BLaER1 treated with 17β-estradiol and CSF1 and Interleukin-3, amounts not matched to agents 10 nM and 100 nM (cell line): ENCODE measurements around the gene ADIRF.
"Not testable (repeated sequence)": the region's sequence is repeated elsewhere in the genome, so short reads cannot be mapped to it uniquely, and the experiment has no call there.

Source experiments
- H3K27ac ChIP-seq, 11 experiments: shearing (Covaris generic); formaldehyde crosslinking; 2 replicates each; pipeline ENCODE4 v1.8.1; 2022
- H3K27me3 ChIP-seq, 11 experiments: shearing (Covaris generic); formaldehyde crosslinking; 2 replicates each; pipeline ENCODE4 v1.8.1; 2022
- H3K36me3 ChIP-seq, 11 experiments: shearing (Covaris generic); formaldehyde crosslinking; 2 replicates each; pipeline ENCODE4 v1.8.1; 2022
- H3K4me1 ChIP-seq, 10 experiments: shearing (Covaris generic); formaldehyde crosslinking; 2 replicates each; pipeline ENCODE4 v1.8.1; 2022
- H3K4me2 ChIP-seq, 11 experiments: shearing (Covaris generic); formaldehyde crosslinking; 2 replicates each; pipeline ENCODE4 v1.8.1; 2022
- H3K4me3 ChIP-seq, 10 experiments: shearing (Covaris generic); formaldehyde crosslinking; 2 replicates each; pipeline ENCODE4 v1.8.1; 2022
- H3K9ac ChIP-seq, 11 experiments: shearing (Covaris generic); formaldehyde crosslinking; 2 replicates each; pipeline ENCODE4 v1.8.1; 2022
- H3K9me3 ChIP-seq, 11 experiments: shearing (Covaris generic); formaldehyde crosslinking; replicated peaks in 1 of 11; 2 replicates each; pipeline ENCODE4 v1.8.1; 2022
- H4K20me1 ChIP-seq, 11 experiments: shearing (Covaris generic); formaldehyde crosslinking; 2 replicates each; pipeline ENCODE4 v1.8.1; 2022
- Cebpa-rat ChIP-seq, 11 experiments: shearing (Covaris generic); IDR thresholded peaks; 2 replicates each; pipeline ENCODE4 v1.8.1; 2022

ADIRF gene

GRCh38 chr10:86938260-86938659 lies 30.0 kb upstream of the ADIRF start:
- H3K27me3 ChIP-seq = no peaks in the 10 kb centered on the region
- TF ChIP-seq Cebpa-rat (IDR thresholded peaks at IDR 0.05) = no peak
- H3K36me3 ChIP-seq = no peaks in the 10 kb centered on the region
- H3K9ac ChIP-seq = no peak overlapping the region
- 0 out of 20 replicates have a peak, but pooled peaks cover 0 to 3% (median 0%) of the 10 kb centered on the region in 10 experiments for H3K4me1 ChIP-seq
- peaks cover 0 to 9% (median 0%) of the 10 kb centered on the region in 11 experiments; a peak in 1 of 22 replicates for H3K9me3 ChIP-seq
- no peak overlapping the region for H3K27ac ChIP-seq
- H4K20me1 ChIP-seq = no peaks in the 10 kb centered on the region
- no peak overlapping the region for H3K4me3 ChIP-seq
- no peak overlapping the region for H3K4me2 ChIP-seq

GRCh38 chr10:86940076-86940475 lies 28.2 kb upstream of the ADIRF start:
- H3K27ac ChIP-seq, H3K4me1 ChIP-seq, H3K4me2 ChIP-seq, H3K9ac ChIP-seq, H3K9me3 ChIP-seq, H3K4me3 ChIP-seq, H4K20me1 ChIP-seq, H3K36me3 ChIP-seq, H3K27me3 ChIP-seq: not testable (repeated sequence)

GRCh38 chr10:86940677-86941076 lies 27.6 kb upstream of the ADIRF start:
- no peaks in the 10 kb centered on the region for H3K36me3 ChIP-seq

GRCh38 chr10:86941426-86941825 lies 26.9 kb upstream of the ADIRF start:
- Histone ChIP-seq H3K27ac (no peak overlapping the region), H3K27me3 (no peaks in the 10 kb centered on the region), H4K20me1 (no peaks in the 10 kb centered on the region), H3K9ac (no peak overlapping the region), H3K4me3 (no peak overlapping the region), H3K4me1 (0 out of 20 replicates have a peak, but pooled peaks cover 0 to under 1% (median 0%) of the 10 kb centered on the region in 10 experiments), H3K9me3 (peaks cover 0 to 6% (median 0%) of the 10 kb centered on the region in 11 experiments; a peak in 1 of 22 replicates), H3K4me2 (no peak overlapping the region), H3K36me3 (no peaks in the 10 kb centered on the region)
- TF ChIP-seq Cebpa-rat (IDR thresholded peaks at IDR 0.05) = no peak

More at GRCh38 chr10:86940677-86941076, 27.6 kb upstream of the ADIRF start:
- H4K20me1 ChIP-seq = no peaks in the 10 kb centered on the region
- no peak overlapping the region for H3K4me3 ChIP-seq
- H3K4me1 ChIP-seq = 0 out of 20 replicates have a peak, but pooled peaks cover 0 to 3% (median 0%) of the 10 kb centered on the region in 10 experiments
- H3K4me2 ChIP-seq = no peak overlapping the region
- no peak overlapping the region for H3K9ac ChIP-seq
- H3K27ac ChIP-seq = no peak overlapping the region
- peaks cover 0 to 6% (median 0%) of the 10 kb centered on the region in 11 experiments; a peak in 1 of 22 replicates for H3K9me3 ChIP-seq
- no peaks in the 10 kb centered on the region for H3K27me3 ChIP-seq
- TF ChIP-seq Cebpa-rat (IDR thresholded peaks at IDR 0.05) = no peak

- no peak overlapping the region for H3K4me3 ChIP-seq
- H3K9ac ChIP-seq = no peak overlapping the region
- no peaks in the 10 kb centered on the region for H3K36me3 ChIP-seq
- no peaks in the 10 kb centered on the region for H3K27me3 ChIP-seq
- no peak overlapping the region for H3K4me2 ChIP-seq
- H4K20me1 ChIP-seq = no peaks in the 10 kb centered on the region
- H3K27ac ChIP-seq = no peak overlapping the region
- no peaks in the 10 kb centered on the region for H3K4me1 ChIP-seq
- no peak for TF ChIP-seq Cebpa-rat (IDR thresholded peaks at IDR 0.05)
- H3K9me3 ChIP-seq = peaks cover 0 to 6% (median 0%) of the 10 kb centered on the region in 11 experiments; a peak in 1 of 22 replicates
These were observed 26.3 kb upstream of the ADIRF start for GRCh38 chr10:86941991-86942421.

GRCh38 chr10:86942441-86943315 lies 25.6 kb upstream of the ADIRF start:
- Histone ChIP-seq H3K9ac (no peak overlapping the region), H3K9me3 (peaks cover 0 to 6% (median 0%) of the 10 kb centered on the region in 11 experiments; a peak in 1 of 22 replicates), H3K4me2 (no peak overlapping the region), H3K27ac (no peak overlapping the region), H4K20me1 (no peaks in the 10 kb centered on the region), H3K27me3 (no peaks in the 10 kb centered on the region), H3K36me3 (no peaks in the 10 kb centered on the region), H3K4me1 (no peaks in the 10 kb centered on the region), H3K4me3 (no peak overlapping the region)
- TF ChIP-seq Cebpa-rat (IDR thresholded peaks at IDR 0.05) = no peak

- Histone ChIP-seq H3K36me3 (no peaks in the 10 kb centered on the region), H3K4me2 (no peak overlapping the region), H3K9ac (no peak overlapping the region), H3K4me1 (no peaks in the 10 kb centered on the region), H3K27ac (no peak overlapping the region), H4K20me1 (no peaks in the 10 kb centered on the region), H3K9me3 (peaks cover 0 to 6% (median 0%) of the 10 kb centered on the region in 11 experiments; a peak in 1 of 22 replicates), H3K27me3 (no peaks in the 10 kb centered on the region), H3K4me3 (no peak overlapping the region)
- no peak for TF ChIP-seq Cebpa-rat (IDR thresholded peaks at IDR 0.05)
These were observed 24.8 kb upstream of the ADIRF start for GRCh38 chr10:86943316-86944030.

GRCh38 chr10:86944031-86944419 lies 24.3 kb upstream of the ADIRF start:
- no peaks in the 10 kb centered on the region for H4K20me1 ChIP-seq
- no peak for TF ChIP-seq Cebpa-rat (IDR thresholded peaks at IDR 0.05)
- peaks cover 0 to 6% (median 0%) of the 10 kb centered on the region in 11 experiments; a peak in 1 of 22 replicates for H3K9me3 ChIP-seq
- H3K9ac ChIP-seq = no peak overlapping the region
- H3K27ac ChIP-seq = no peak overlapping the region
- H3K4me2 ChIP-seq = no peak overlapping the region
- H3K27me3 ChIP-seq = no peaks in the 10 kb centered on the region
- no peaks in the 10 kb centered on the region for H3K4me1 ChIP-seq
- H3K4me3 ChIP-seq = no peak overlapping the region
- no peaks in the 10 kb centered on the region for H3K36me3 ChIP-seq

GRCh38 chr10:86944471-86944870 lies 23.8 kb upstream of the ADIRF start:
- no peaks in the 10 kb centered on the region for H4K20me1 ChIP-seq
- H3K27ac ChIP-seq = no peak overlapping the region
- H3K4me1 ChIP-seq = no peaks in the 10 kb centered on the region
- H3K4me2 ChIP-seq = no peak overlapping the region
- TF ChIP-seq Cebpa-rat (IDR thresholded peaks at IDR 0.05) = no peak
- peaks cover 0 to 6% (median 0%) of the 10 kb centered on the region in 11 experiments; a peak in 1 of 22 replicates for H3K9me3 ChIP-seq
- no peak overlapping the region for H3K9ac ChIP-seq
- H3K27me3 ChIP-seq = no peaks in the 10 kb centered on the region
- no peaks in the 10 kb centered on the region for H3K36me3 ChIP-seq
- H3K4me3 ChIP-seq = no peak overlapping the region
